ENCODE data around the gene NCAPH2.
A peak's percentile ranks its signal among the peaks of the same experiment; 100 is the strongest.
"Not testable (repeated sequence)": the region's sequence is repeated elsewhere in the genome, so short reads cannot be mapped to it uniquely, and the experiment has no call there.

Gene NCAPH2

GRCh38 chr22:50520184-50520583 lies 12.2 kb downstream of the NCAPH2 start:
- DNase-seq, result not testable (repeated sequence)

GRCh38 chr22:50520826-50521453 lies 12.9 kb downstream of the NCAPH2 start:
- no peak for DNase-seq

DNA sequence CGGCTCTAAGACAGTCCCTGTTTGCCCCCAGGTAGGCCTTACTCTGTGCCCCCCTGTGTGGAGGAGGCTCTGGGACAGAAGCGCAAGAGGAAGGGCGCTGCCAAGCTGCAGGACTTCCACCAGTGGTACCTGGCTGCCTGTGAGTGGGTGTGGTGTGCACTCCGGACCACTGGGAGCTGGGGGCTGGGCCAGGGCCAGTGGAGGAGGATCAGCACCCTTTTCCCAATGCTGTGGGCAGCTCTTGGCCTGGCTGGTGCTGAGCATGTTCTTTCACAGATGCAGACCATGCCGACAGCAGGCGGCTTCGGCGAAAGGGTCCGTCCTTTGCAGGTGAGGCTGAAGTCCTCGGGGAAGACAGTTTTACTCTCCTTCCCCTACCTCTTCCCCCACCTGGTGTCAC lies 13.7 kb downstream of the NCAPH2 start:
- DNase-seq, result no peak

GRCh38 chr22:50522208-50522805 lies 14.3 kb downstream of the NCAPH2 start:
- no peak for DNase-seq

DNA sequence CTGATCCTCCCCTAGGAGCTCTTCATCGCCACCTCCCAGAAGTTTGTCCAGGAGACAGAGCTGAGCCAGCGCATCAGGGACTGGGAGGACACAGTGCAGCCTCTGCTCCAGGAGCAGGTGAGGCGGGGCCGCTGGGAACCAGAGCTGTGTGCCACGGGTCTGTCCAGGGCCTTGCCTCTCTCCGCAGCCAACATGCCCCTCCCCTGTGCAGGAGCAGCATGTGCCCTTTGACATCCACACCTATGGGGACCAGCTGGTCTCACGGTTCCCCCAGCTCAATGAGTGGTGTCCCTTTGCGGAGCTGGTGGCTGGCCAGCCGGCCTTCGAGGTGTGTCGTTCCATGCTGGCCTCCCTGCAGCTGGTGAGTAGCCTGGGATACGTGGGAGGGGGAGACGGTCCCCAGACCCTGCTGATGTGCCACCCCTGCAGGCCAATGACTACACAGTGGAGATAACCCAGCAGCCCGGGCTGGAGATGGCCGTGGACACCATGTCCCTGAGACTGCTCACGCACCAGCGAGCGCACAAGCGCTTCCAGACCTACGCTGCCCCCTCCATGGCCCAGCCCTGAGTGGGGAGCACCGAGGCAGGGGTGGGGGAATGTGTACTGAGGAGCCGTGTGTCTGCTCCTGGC lies 14.9 kb downstream of the NCAPH2 start:
- DNase-seq, result no peak

- DNase-seq, result no peak
Measured at GRCh38 chr22:50523458-50523805, 15.4 kb downstream of the NCAPH2 start.

GRCh38 chr22:50523806-50524675 lies 16.0 kb downstream of the NCAPH2 start:
- no peak for DNase-seq

DNA sequence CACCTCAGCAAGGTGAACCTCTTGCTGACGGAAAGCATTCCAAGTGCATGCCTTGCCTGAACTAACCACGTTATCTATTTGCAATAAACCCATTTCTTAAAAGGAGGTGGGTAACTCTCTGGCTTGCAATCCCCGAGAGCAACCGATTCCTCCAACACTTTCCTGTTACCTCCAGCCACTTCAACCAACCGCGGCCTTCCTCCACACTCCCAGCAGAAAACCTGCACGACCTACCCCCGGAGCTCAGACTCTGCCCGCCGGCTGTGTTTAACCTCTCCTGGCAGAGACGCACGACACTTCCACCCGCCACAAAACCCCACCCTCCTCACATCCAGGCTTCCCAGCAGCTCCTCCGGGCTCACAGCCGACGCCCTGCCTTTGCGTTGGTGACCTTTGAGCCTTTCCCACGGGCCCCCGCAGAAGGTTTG lies 16.7 kb downstream of the NCAPH2 start:
- no peak for DNase-seq

DNA sequence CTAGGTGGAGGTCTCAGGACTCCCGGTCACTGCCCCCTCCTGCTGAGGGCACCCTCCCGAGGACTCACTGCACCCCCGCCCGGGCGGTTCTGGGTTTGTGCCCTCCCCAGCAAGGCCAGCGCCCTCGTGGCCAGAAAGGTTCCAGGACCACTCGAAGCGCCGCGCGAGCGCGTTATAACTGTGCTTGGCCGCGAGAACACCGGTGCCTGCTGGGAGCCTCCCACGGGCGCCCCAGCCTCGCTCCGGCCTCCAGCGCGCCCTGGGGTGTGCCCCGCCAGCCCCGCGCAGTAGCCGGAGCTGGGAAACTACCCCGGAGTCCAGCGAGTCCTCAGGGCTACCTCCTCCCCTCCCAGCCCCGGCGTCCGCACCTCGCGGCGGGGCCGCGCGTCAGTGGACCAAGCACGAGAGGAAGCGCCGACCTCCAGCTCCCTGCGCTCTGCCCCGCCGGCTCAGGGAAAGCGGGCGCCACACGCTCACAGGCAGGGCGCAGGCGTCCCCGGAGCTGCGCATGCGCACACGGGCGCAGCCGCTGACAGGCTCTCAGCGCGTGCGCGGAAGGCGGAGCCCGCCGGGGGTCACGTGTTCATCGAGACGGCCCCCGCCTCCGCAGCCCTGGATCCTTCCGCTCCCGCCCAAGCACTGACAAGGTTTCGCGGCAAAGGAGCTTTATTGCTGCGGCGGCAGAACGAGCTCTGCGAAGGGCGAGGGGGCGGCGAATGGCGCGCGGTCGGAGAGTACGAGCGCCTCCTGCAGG lies 17.3 kb downstream of the NCAPH2 start, which contains the start of gene SCO2:
Gene SCO2, minus strand, starts transcription at position 495 of the 754 bp plus-strand sequence. CDS start 1,187 bp downstream, outside the sequence.
- DNase-seq, result peak; percentile 74

GRCh38 chr22:50525858-50526107 lies 17.8 kb downstream of the NCAPH2 start:
- DNase-seq, result no peak

- peak; percentile 6 for DNase-seq
Measured at GRCh38 chr22:50526108-50526833, 18.2 kb downstream of the NCAPH2 start.

DNA sequence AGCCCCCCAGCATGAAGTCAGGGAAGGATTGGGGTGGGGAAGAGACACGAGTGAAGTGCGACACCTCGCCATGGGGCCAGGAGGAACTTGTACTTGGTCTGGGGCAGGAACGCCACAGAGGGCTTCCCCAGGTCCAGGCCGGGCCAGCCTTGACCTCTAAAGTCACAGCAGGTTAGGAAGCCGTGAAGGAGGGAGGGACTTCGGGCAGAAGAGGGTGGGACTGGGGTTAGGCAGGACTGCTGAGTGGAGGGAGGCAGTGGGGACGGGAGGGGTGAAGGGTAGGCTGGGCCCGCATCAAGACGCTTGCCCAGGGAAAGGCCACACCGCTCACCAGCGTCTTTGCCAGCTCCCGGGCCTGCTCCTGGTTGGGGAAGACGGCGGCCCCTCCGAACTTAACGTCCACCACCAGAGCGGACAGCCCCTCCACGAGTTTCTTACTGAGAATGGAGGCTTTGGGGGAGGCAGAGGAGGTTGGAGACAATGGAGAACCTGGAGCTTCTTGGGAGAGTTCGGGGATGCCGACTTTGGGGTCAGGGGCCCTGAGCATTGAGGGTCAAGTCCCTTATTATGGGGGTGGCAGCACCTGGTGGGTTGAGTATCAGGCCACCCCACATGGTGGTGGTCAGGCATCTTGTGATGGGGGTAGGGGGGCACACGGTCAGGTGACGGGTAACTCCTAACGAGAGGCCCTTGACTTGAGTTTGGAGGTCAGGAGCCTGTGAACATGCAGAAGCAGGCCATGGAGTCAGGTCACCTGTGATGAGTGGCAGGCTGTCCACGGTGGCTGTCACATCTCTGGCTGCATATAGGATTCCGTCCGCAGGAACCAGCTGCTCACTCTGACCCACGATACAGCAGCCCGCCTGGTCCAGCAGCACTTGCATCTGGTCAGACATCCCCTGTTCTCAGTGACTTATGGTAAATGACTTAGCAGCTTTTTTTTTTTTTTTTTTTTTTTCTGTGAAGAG lies 19.1 kb downstream of the NCAPH2 start:
- DNase-seq, result no peak

DNA sequence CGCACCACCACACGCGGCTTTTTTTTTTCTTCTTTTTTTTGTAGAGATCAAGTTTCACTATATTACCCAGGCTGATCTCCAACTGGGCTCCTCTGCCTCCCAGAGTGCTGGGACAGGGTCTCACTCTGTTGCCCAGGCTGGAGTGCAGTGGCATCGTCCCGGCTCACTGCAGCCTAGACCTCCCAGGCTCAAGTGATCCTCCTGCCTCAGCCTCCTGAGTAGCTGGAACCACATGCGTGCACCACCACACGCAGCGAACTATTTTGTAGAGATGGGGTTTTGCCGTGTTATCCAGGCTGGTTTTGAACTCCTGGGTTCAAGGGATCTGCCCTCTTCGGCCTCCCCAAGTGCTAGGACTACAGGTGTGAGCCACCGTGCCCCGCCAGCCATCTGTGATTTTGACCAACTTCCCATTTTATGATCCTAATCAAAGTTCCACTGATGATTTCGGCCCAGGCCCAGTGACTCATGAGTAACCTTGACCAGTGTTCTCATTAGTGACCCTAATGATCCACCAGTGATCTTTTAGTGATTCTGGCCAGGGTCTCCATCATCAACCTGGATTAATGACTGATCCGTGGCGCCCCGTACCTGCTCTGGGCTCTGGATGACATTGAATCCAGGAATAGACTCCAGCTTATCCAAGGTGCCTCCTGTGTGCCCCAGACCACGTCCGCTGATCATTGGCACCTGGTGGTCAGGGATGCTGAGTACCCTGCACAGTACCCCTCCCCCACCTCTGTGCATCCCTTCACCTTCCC lies 20.1 kb downstream of the NCAPH2 start:
- no peak for DNase-seq

DNA sequence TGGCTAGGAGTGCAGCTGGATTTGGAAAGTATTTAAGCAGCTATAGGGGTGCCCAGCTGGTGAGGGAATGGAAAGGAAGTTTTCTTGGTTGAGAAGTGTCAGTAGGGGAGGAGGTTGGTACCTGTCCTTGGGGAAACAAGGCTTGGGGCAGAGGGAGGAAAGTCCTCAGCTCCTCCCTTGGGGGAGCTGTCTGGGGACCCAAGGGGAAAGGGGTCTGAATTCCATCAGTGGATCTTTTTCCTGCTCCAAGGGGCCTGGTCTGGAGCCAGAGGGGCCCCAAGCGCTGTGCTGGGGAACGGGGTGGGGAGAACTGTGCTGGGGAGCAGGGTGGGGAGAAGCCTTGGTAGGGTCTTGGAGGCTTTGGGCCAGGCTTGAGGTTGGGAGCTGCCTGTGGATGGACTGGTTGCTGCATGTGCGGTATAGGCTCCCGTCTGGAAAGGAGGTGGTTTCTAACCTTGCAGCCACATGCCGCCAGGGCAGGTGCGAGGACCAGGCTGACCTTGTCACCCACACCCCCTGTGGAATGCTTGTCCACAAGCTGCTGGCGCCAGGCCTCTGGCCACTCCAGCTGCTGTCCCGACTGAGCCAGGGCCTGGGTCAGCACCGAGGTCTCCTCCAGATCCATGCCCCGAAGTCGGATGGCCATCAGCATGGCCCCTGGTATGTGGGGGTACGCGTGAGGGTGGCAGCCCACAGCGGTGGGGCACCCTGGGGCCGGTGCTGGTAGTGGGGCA lies 20.8 kb downstream of the NCAPH2 start:
- DNase-seq, result no peak

DNA sequence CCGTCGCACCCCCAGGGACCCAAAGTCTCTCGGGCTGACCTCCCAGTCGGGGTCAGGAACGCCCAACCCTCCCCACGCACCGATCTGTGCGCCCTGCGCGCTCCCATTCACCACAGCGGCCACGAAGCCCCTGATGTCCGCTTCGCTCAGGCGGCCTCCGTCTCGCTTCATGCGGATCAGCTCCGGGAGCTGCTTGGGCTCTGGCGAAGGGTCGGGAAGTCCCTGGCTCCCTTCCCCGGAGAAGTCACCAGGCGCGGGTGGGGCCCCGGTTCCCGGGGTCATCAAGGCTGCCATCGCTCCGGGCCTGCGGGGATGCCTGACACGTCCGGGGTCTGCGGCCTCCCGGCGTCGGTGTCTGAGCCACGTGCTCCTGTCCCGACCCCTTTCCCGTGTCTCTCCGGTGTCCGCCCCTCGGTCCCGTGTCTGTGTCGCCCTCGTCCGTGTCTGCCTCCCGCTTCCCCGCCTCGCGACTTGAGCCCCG lies 21.4 kb downstream of the NCAPH2 start:
- no peak for DNase-seq

GRCh38 chr22:50529897-50530579 lies 22.0 kb downstream of the NCAPH2 start, which contains the start of gene TYMP:
Gene TYMP, minus strand, starts transcription at chr22:50530012. Its CDS starts 303 bp downstream, at chr22:50529709.
- no peak for DNase-seq

DNA sequence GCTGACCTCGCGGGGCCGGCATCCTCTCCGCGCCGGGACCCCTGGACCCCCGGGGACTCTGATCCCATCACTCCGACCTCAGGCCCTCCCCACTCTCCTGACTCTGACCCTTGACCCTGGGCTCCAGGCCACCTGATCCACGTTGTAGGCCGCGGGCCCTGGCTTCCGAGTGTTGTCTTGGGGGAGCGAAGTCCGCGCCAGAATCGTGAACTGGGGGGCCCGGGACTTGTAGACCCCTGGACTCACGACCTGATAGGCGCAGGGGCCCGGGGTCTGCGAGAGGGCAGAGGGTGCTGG lies 22.5 kb downstream of the NCAPH2 start:
- DNase-seq, result no peak

- DNase-seq, result no peak
Measured at GRCh38 chr22:50530877-50531545, 23.0 kb downstream of the NCAPH2 start.
